ENCODE data around the gene OPN1SW. TPM values are rescaled to one million over a fixed set of nuclear protein-coding genes. Genes with fewer than 3 reads are reported as not detected.
A peak's percentile ranks its signal among the peaks of the same experiment; 100 is the strongest.

Gene OPN1SW
- polyA plus RNA-seq, 4 donors, result 0.13 TPM; not detected in 3

- Histone ChIP-seq H3K36me3 (ENCODE audit: control insufficient read depth in 3 of 3, insufficient read depth in 2 of 3, low read depth in 1 of 3, low read length in 3 of 3) (peaks cover 5 to 14% (median 6%) of the 10 kb centered on the region in 3 donors), H3K27me3 (ENCODE audit: control insufficient read depth in 3 of 3, insufficient read depth in 3 of 3, low read length in 3 of 3) (no peaks in the 10 kb centered on the region), H3K4me3 (ENCODE audit: low read depth in 1 of 3, low read length in 3 of 3) (no peak overlapping the region), H3K9me3 (ENCODE audit: control insufficient read depth in 2 of 2, insufficient read depth in 1 of 2, low read depth in 1 of 2, low read length in 1 of 2) (no peaks in the 10 kb centered on the region), H3K27ac (ENCODE audit: low read depth in 1 of 3, low read length in 2 of 3) (no peak overlapping the region), H3K4me1 (ENCODE audit: control insufficient read depth in 3 of 3, insufficient read depth in 2 of 3, low read depth in 1 of 3, low read length in 2 of 3) (peaks cover 2 to 6% (median 5%) of the 10 kb centered on the region in 3 donors)
- FAIRE-seq, result no peak
- no peak for DNase-seq
- WGBS, 3 donors, result 67 to 84% (median 76%) methylated on average over 1 of the region's 1 CpG
Measured at GRCh38 chr7:128745706-128746105, 29.9 kb downstream of the OPN1SW start.

GRCh38 chr7:128744366-128744905, 31.2 kb downstream of the OPN1SW start:
- H3K4me1 ChIP-seq (ENCODE audit: control insufficient read depth in 3 of 3, insufficient read depth in 2 of 3, low read depth in 1 of 3, low read length in 2 of 3), result peaks cover 2 to 13% (median 10%) of the 10 kb centered on the region in 3 donors
- DNase-seq, result no peak
- H3K27me3 ChIP-seq (ENCODE audit: control insufficient read depth in 3 of 3, insufficient read depth in 3 of 3, low read length in 3 of 3), result no peaks in the 10 kb centered on the region
- H3K36me3 ChIP-seq (ENCODE audit: control insufficient read depth in 3 of 3, insufficient read depth in 2 of 3, low read depth in 1 of 3, low read length in 3 of 3), result peaks cover 5 to 10% (median 6%) of the 10 kb centered on the region in 3 donors
- no peak for FAIRE-seq
- H3K4me3 ChIP-seq (ENCODE audit: low read depth in 1 of 3, low read length in 3 of 3), result no peak overlapping the region
- 51 to 64% (median 59%) methylated on average over 2 of the region's 2 CpGs for WGBS, 3 donors
- no peak overlapping the region for H3K27ac ChIP-seq (ENCODE audit: low read depth in 1 of 3, low read length in 2 of 3)
- H3K9me3 ChIP-seq (ENCODE audit: control insufficient read depth in 2 of 2, insufficient read depth in 1 of 2, low read depth in 1 of 2, low read length in 1 of 2), result no peaks in the 10 kb centered on the region

- Histone ChIP-seq H3K36me3 (ENCODE audit: control insufficient read depth in 3 of 3, insufficient read depth in 2 of 3, low read depth in 1 of 3, low read length in 3 of 3) (peaks cover 0 to 8% (median 0%) of the 10 kb centered on the region in 3 donors), H3K9me3 (ENCODE audit: control insufficient read depth in 2 of 2, insufficient read depth in 1 of 2, low read depth in 1 of 2, low read length in 1 of 2) (no peaks in the 10 kb centered on the region), H3K4me1 (ENCODE audit: control insufficient read depth in 3 of 3, insufficient read depth in 2 of 3, low read depth in 1 of 3, low read length in 2 of 3) (peaks cover 2 to 15% (median 13%) of the 10 kb centered on the region in 3 donors), H3K4me3 (ENCODE audit: low read depth in 1 of 3, low read length in 3 of 3) (no peak overlapping the region), H3K27me3 (ENCODE audit: control insufficient read depth in 3 of 3, insufficient read depth in 3 of 3, low read length in 3 of 3) (no peaks in the 10 kb centered on the region), H3K27ac (ENCODE audit: low read depth in 1 of 3, low read length in 2 of 3) (no peak overlapping the region)
- WGBS, 3 donors, result 90 to 96% (median 90%) methylated on average over 7 of the region's 7 CpGs
- DNase-seq (no peak), FAIRE-seq (no peak)
Measured at GRCh38 chr7:128743112-128743772, 32.4 kb downstream of the OPN1SW start.

GRCh38 chr7:128742206-128742605, 33.4 kb downstream of the OPN1SW start:
- no peaks in the 10 kb centered on the region for H3K27me3 ChIP-seq (ENCODE audit: control insufficient read depth in 3 of 3, insufficient read depth in 3 of 3, low read length in 3 of 3)
- H3K4me3 ChIP-seq (ENCODE audit: low read depth in 1 of 3, low read length in 3 of 3), result no peak overlapping the region
- H3K36me3 ChIP-seq (ENCODE audit: control insufficient read depth in 3 of 3, insufficient read depth in 2 of 3, low read depth in 1 of 3, low read length in 3 of 3), result peaks cover 0 to 8% (median 0%) of the 10 kb centered on the region in 3 donors
- FAIRE-seq, result no peak
- DNase-seq, result no peak
- H3K9me3 ChIP-seq (ENCODE audit: control insufficient read depth in 2 of 2, insufficient read depth in 1 of 2, low read depth in 1 of 2, low read length in 1 of 2), result no peaks in the 10 kb centered on the region
- peaks cover under 1 to 19% (median 11%) of the 10 kb centered on the region in 3 donors for H3K4me1 ChIP-seq (ENCODE audit: control insufficient read depth in 3 of 3, insufficient read depth in 2 of 3, low read depth in 1 of 3, low read length in 2 of 3)
- H3K27ac ChIP-seq (ENCODE audit: low read depth in 1 of 3, low read length in 2 of 3), result no peak overlapping the region
- 62 to 67% (median 63%) methylated on average over 4 of the region's 4 CpGs for WGBS, 3 donors

GRCh38 chr7:128741491-128741890, 34.1 kb downstream of the OPN1SW start:
- peaks cover 0 to 6% (median 0%) of the 10 kb centered on the region in 3 donors for H3K36me3 ChIP-seq (ENCODE audit: control insufficient read depth in 3 of 3, insufficient read depth in 2 of 3, low read depth in 1 of 3, low read length in 3 of 3)
- 56 to 67% (median 62%) methylated on average over 3 of the region's 3 CpGs for WGBS, 3 donors
- no peaks in the 10 kb centered on the region for H3K27me3 ChIP-seq (ENCODE audit: control insufficient read depth in 3 of 3, insufficient read depth in 3 of 3, low read length in 3 of 3)
- H3K27ac ChIP-seq (ENCODE audit: low read depth in 1 of 3, low read length in 2 of 3), result no peak overlapping the region
- H3K4me1 ChIP-seq (ENCODE audit: control insufficient read depth in 3 of 3, insufficient read depth in 2 of 3, low read depth in 1 of 3, low read length in 2 of 3), result peaks cover 0 to 19% (median 10%) of the 10 kb centered on the region in 3 donors
- FAIRE-seq, result no peak
- H3K4me3 ChIP-seq (ENCODE audit: low read depth in 1 of 3, low read length in 3 of 3), result no peak overlapping the region
- H3K9me3 ChIP-seq (ENCODE audit: control insufficient read depth in 2 of 2, insufficient read depth in 1 of 2, low read depth in 1 of 2, low read length in 1 of 2), result no peaks in the 10 kb centered on the region
- no peak for DNase-seq

- H3K9me3 ChIP-seq (ENCODE audit: control insufficient read depth in 2 of 2, insufficient read depth in 1 of 2, low read depth in 1 of 2, low read length in 1 of 2), result no peaks in the 10 kb centered on the region
- DNase-seq (peak in 1 of 2 donors; percentile 10), FAIRE-seq (no peak)
- peaks cover 0 to 4% (median 0%) of the 10 kb centered on the region in 3 donors for H3K36me3 ChIP-seq (ENCODE audit: control insufficient read depth in 3 of 3, insufficient read depth in 2 of 3, low read depth in 1 of 3, low read length in 3 of 3)
- peaks cover 0 to 19% (median 10%) of the 10 kb centered on the region in 3 donors for H3K4me1 ChIP-seq (ENCODE audit: control insufficient read depth in 3 of 3, insufficient read depth in 2 of 3, low read depth in 1 of 3, low read length in 2 of 3)
- 47 to 49% (median 47%) methylated on average over 3 of the region's 3 CpGs for WGBS, 3 donors
- H3K27ac ChIP-seq (ENCODE audit: low read depth in 1 of 3, low read length in 2 of 3), result no peak overlapping the region
- H3K4me3 ChIP-seq (ENCODE audit: low read depth in 1 of 3, low read length in 3 of 3), result peak overlapping the region in 1 of 3 donors; percentile 100
- H3K27me3 ChIP-seq (ENCODE audit: control insufficient read depth in 3 of 3, insufficient read depth in 3 of 3, low read length in 3 of 3), result no peaks in the 10 kb centered on the region
Measured at GRCh38 chr7:128740996-128741395, 34.6 kb downstream of the OPN1SW start.

- peak overlapping the region; percentile 84 to 100 (median 97) for H3K4me3 ChIP-seq (ENCODE audit: low read depth in 1 of 3, low read length in 3 of 3)
- H3K4me1 ChIP-seq (ENCODE audit: control insufficient read depth in 3 of 3, insufficient read depth in 2 of 3, low read depth in 1 of 3, low read length in 2 of 3), result peaks cover 0 to 19% (median 10%) of the 10 kb centered on the region in 3 donors
- DNase-seq (peak in 1 of 2 donors; percentile 26), FAIRE-seq (no peak)
- no peaks in the 10 kb centered on the region for H3K9me3 ChIP-seq (ENCODE audit: control insufficient read depth in 2 of 2, insufficient read depth in 1 of 2, low read depth in 1 of 2, low read length in 1 of 2)
- H3K27me3 ChIP-seq (ENCODE audit: control insufficient read depth in 3 of 3, insufficient read depth in 3 of 3, low read length in 3 of 3), result no peaks in the 10 kb centered on the region
- peaks cover 0 to 4% (median 0%) of the 10 kb centered on the region in 3 donors for H3K36me3 ChIP-seq (ENCODE audit: control insufficient read depth in 3 of 3, insufficient read depth in 2 of 3, low read depth in 1 of 3, low read length in 3 of 3)
- 6 to 8% (median 7%) methylated on average over 13 of the region's 13 CpGs for WGBS, 3 donors
- H3K27ac ChIP-seq (ENCODE audit: low read depth in 1 of 3, low read length in 2 of 3), result peak overlapping the region in 2 of 3 donors; percentile 96 to 97
Measured at GRCh38 chr7:128739990-128740682, 35.5 kb downstream of the OPN1SW start.
